OCI-LY1 (cell line): ENCODE measurements around the gene MORN5.

ENCODE experiments used
- H2AFZ ChIP-seq: fragments of 200-600 bp; sonication (generic), shearing (Covaris generic); 2 replicates; pipeline ENCODE4 v1.6.0; 2014; ENCODE audit warnings: antibody characterized with exemption, mild to moderate bottlenecking, low read length
- H3F3A ChIP-seq: fragments of 200-600 bp; sonication (generic), shearing (Covaris generic); 2 replicates; pipeline ENCODE4 v1.6.0; 2014; ENCODE audit warnings: mild to moderate bottlenecking, antibody characterized with exemption, low read length, moderate library complexity; ENCODE audit not compliant: insufficient read depth
- H3K27ac ChIP-seq: fragments of 200-600 bp; sonication (generic); 2 replicates; pipeline ENCODE4 v1.5.1; 2014; ENCODE audit warnings: low read length, mixed run types, mild to moderate bottlenecking, low read depth; ENCODE audit not compliant: poor library complexity, severe bottlenecking
- H3K27me3 ChIP-seq: fragments of 200-600 bp; sonication (generic); 2 replicates; pipeline ENCODE4 v1.6.0; 2014; ENCODE audit warnings: antibody characterized with exemption, mild to moderate bottlenecking, low read length, moderate library complexity; ENCODE audit not compliant: insufficient read depth
- H3K36me3 ChIP-seq: fragments of 200-600 bp; sonication (generic); 2 replicates; pipeline ENCODE4 v1.6.1; 2014; ENCODE audit warnings: mild to moderate bottlenecking, antibody characterized with exemption, low read length, moderate library complexity, mixed read lengths; ENCODE audit not compliant: insufficient read depth
- H3K4me1 ChIP-seq: fragments of 200-600 bp; sonication (generic); 2 replicates; pipeline ENCODE4 v1.5.1; 2014; ENCODE audit warnings: mild to moderate bottlenecking, low read length, moderate library complexity; ENCODE audit not compliant: insufficient read depth, severe bottlenecking
- H3K4me2 ChIP-seq: fragments of 200-600 bp; sonication (generic), shearing (Covaris generic); 2 replicates; pipeline ENCODE4 v1.6.1; 2014; ENCODE audit warnings: low read length
- H3K4me3 ChIP-seq: fragments of 200-600 bp; sonication (generic); 2 replicates; pipeline ENCODE4 v1.5.1; 2014; ENCODE audit warnings: low read length, low read depth, mild to moderate bottlenecking, mixed read lengths; ENCODE audit not compliant: poor library complexity, severe bottlenecking
- H3K79me2 ChIP-seq: fragments of 200-600 bp; shearing (Covaris generic); 2 replicates; pipeline ENCODE4 v1.6.1; 2016; ENCODE audit warnings: mixed run types, low read length, mixed read lengths; ENCODE audit not compliant: insufficient read depth
- H3K9ac ChIP-seq: fragments of 200-600 bp; sonication (generic), shearing (Covaris generic); 2 replicates; pipeline ENCODE4 v1.6.1; 2014; ENCODE audit warnings: mild to moderate bottlenecking, low read length, mixed read lengths
- H3K9me2 ChIP-seq: fragments of 200-600 bp; sonication (generic), shearing (Covaris generic); 2 replicates; pipeline ENCODE4 v1.6.1; 2014; ENCODE audit warnings: low read depth, mild to moderate bottlenecking, low read length, mixed read lengths
- H3K9me3 ChIP-seq: fragments of 200-600 bp; shearing (Covaris generic); 2 replicates; pipeline ENCODE4 v1.6.1; 2014; ENCODE audit warnings: low read length, mixed read lengths
- H4K20me1 ChIP-seq: fragments of 200-600 bp; sonication (generic), shearing (Covaris generic); 2 replicates; pipeline ENCODE4 v1.6.0; 2016; ENCODE audit warnings: mild to moderate bottlenecking, low read length; ENCODE audit not compliant: insufficient read depth
- CTCF ChIP-seq: fragments of 200-600 bp; sonication (generic), shearing (Covaris generic); IDR thresholded peaks from 2 replicates; pipeline ENCODE4 v1.5.1; 2017; ENCODE audit warnings: mild to moderate bottlenecking, antibody characterized with exemption, low read length, moderate library complexity, mixed read lengths
- EZH2 ChIP-seq: fragments of 200-600 bp; sonication (generic), shearing (Covaris generic); IDR thresholded peaks from 2 replicates; pipeline ENCODE4 v1.8.0; 2017; ENCODE audit warnings: borderline replicate concordance, mixed run types, mild to moderate bottlenecking, antibody characterized with exemption, low read length, moderate library complexity, mixed read lengths

MORN5 gene

GRCh38 chr9:122176916-122177315 lies 17.2 kb downstream of the MORN5 start:
- no peak overlapping the region for H3K4me2 ChIP-seq
- H3K4me3 ChIP-seq: no peak overlapping the region
- no peaks in the 10 kb centered on the region for H3K9me3 ChIP-seq
- no peaks in the 10 kb centered on the region for H3F3A ChIP-seq
- H3K9me2 ChIP-seq: no peaks in the 10 kb centered on the region
- H3K27ac ChIP-seq: no peak overlapping the region
- no peak overlapping the region for H3K9ac ChIP-seq
- TF ChIP-seq CTCF: no peak
- TF ChIP-seq EZH2: no peak
- H3K79me2 ChIP-seq: no peaks in the 10 kb centered on the region
- H3K4me1 ChIP-seq: no peaks in the 10 kb centered on the region
- H3K36me3 ChIP-seq: no peaks in the 10 kb centered on the region
- no peak overlapping the region for H2AFZ ChIP-seq
- 0 out of 2 replicates have a peak, but pooled peaks cover 10% of the 10 kb centered on the region for H3K27me3 ChIP-seq
- no peaks in the 10 kb centered on the region for H4K20me1 ChIP-seq

GRCh38 chr9:122179054-122179689 lies 19.5 kb downstream of the MORN5 start:
- Histone ChIP-seq H3K4me2 (no peak overlapping the region), H3K36me3 (no peaks in the 10 kb centered on the region), H3K27me3 (0 out of 2 replicates have a peak, but pooled peaks cover 8% of the 10 kb centered on the region), H3K9ac (no peak overlapping the region), H4K20me1 (no peaks in the 10 kb centered on the region), H3K9me2 (no peaks in the 10 kb centered on the region), H3K79me2 (no peaks in the 10 kb centered on the region), H3K4me3 (no peak overlapping the region), H3K9me3 (no peaks in the 10 kb centered on the region), H3K27ac (no peak overlapping the region), H3F3A (no peaks in the 10 kb centered on the region), H3K4me1 (no peaks in the 10 kb centered on the region), H2AFZ (no peak overlapping the region)
- no peak for TF ChIP-seq EZH2
- no peak for TF ChIP-seq CTCF

GRCh38 chr9:122179690-122180074 lies 20.0 kb downstream of the MORN5 start:
- Histone ChIP-seq H3K4me3 (no peak overlapping the region), H3K4me1 (no peaks in the 10 kb centered on the region), H2AFZ (no peak overlapping the region), H3K9ac (no peak overlapping the region), H3F3A (no peaks in the 10 kb centered on the region), H3K9me2 (no peaks in the 10 kb centered on the region), H3K79me2 (no peaks in the 10 kb centered on the region), H3K9me3 (no peaks in the 10 kb centered on the region), H4K20me1 (no peaks in the 10 kb centered on the region), H3K36me3 (no peaks in the 10 kb centered on the region), H3K27ac (no peak overlapping the region), H3K4me2 (no peak overlapping the region), H3K27me3 (0 out of 2 replicates have a peak, but pooled peaks cover 8% of the 10 kb centered on the region)
- no peak for TF ChIP-seq EZH2
- TF ChIP-seq CTCF: no peak
